ENCODE measurements around the gene ADRA2C. TPM values are rescaled to one million over a fixed set of nuclear protein-coding genes. Genes with fewer than 3 reads are reported as not detected.

Gene ADRA2C
- total and polyA plus RNA-seq, 2 of the 13 experiments (the other 11 are each of a cell fraction or from before 2014, with no cell fraction given), result 15.4 to 69.7 TPM

GRCh38 chr4:3812211-3812934, 46.2 kb downstream of the ADRA2C start (continued):
- peak; percentile 82 for TF ChIP-seq SP5 (CRISPR knock-in tag; IDR thresholded peaks at IDR 0.05; ENCODE audit: borderline replicate concordance, low read depth)
- TF ChIP-seq, protein P1, sequence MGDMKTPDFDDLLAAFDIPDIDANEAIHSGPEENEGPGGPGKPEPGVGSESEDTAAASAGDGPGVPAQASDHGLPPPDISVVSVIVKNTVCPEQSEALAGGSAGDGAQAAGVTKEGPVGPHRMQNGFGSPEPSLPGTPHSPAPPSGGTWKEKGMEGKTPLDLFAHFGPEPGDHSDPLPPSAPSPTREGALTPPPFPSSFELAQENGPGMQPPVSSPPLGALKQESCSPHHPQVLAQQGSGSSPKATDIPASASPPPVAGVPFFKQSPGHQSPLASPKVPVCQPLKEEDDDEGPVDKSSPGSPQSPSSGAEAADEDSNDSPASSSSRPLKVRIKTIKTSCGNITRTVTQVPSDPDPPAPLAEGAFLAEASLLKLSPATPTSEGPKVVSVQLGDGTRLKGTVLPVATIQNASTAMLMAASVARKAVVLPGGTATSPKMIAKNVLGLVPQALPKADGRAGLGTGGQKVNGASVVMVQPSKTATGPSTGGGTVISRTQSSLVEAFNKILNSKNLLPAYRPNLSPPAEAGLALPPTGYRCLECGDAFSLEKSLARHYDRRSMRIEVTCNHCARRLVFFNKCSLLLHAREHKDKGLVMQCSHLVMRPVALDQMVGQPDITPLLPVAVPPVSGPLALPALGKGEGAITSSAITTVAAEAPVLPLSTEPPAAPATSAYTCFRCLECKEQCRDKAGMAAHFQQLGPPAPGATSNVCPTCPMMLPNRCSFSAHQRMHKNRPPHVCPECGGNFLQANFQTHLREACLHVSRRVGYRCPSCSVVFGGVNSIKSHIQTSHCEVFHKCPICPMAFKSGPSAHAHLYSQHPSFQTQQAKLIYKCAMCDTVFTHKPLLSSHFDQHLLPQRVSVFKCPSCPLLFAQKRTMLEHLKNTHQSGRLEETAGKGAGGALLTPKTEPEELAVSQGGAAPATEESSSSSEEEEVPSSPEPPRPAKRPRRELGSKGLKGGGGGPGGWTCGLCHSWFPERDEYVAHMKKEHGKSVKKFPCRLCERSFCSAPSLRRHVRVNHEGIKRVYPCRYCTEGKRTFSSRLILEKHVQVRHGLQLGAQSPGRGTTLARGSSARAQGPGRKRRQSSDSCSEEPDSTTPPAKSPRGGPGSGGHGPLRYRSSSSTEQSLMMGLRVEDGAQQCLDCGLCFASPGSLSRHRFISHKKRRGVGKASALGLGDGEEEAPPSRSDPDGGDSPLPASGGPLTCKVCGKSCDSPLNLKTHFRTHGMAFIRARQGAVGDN (CRISPR knock-in tag; IDR thresholded peaks at IDR 0.05), result peak; percentile 73
- no peak for TF ChIP-seq ZNF792 (CRISPR knock-in tag; IDR thresholded peaks at IDR 0.05)
- TF ChIP-seq ZBTB38 (CRISPR knock-in tag; IDR thresholded peaks at IDR 0.05), result 0 out of 2 replicates have a peak, but pooled peaks have one; percentile 15
- TF ChIP-seq TERF1 (CRISPR knock-in tag; IDR thresholded peaks at IDR 0.05), result no peak
- TF ChIP-seq NR2C2 (CRISPR knock-in tag; IDR thresholded peaks at IDR 0.05; ENCODE audit: borderline replicate concordance), result peak; percentile 69
- peak; percentile 6 for TF ChIP-seq TEAD3 (CRISPR knock-in tag; optimal IDR thresholded peaks at IDR 0.05; ENCODE audit: borderline replicate concordance)
- peak; percentile 34; the same call in 1 of the 2 replicates for TF ChIP-seq HNF4A (CRISPR knock-in tag; IDR thresholded peaks at IDR 0.05)
- 0 out of 2 replicates have a peak, but pooled peaks have one; percentile 20 for TF ChIP-seq NCOA2 (CRISPR knock-in tag; IDR thresholded peaks at IDR 0.05)
- TF ChIP-seq CEBPB (IDR thresholded peaks at IDR 0.05; ENCODE audit: borderline replicate concordance, low read depth, low read length), result peak; percentile 75; the same call in 1 of the 2 replicates
- peak; percentile 59; the same call in 1 of the 2 replicates for TF ChIP-seq SOX5 (CRISPR knock-in tag; IDR thresholded peaks at IDR 0.05; ENCODE audit: borderline replicate concordance)
- peak; percentile 57; the same call in 1 of the 2 replicates for TF ChIP-seq SAP130 (CRISPR knock-in tag; IDR thresholded peaks at IDR 0.05; ENCODE audit: low read depth)
- TF ChIP-seq, protein P2, sequence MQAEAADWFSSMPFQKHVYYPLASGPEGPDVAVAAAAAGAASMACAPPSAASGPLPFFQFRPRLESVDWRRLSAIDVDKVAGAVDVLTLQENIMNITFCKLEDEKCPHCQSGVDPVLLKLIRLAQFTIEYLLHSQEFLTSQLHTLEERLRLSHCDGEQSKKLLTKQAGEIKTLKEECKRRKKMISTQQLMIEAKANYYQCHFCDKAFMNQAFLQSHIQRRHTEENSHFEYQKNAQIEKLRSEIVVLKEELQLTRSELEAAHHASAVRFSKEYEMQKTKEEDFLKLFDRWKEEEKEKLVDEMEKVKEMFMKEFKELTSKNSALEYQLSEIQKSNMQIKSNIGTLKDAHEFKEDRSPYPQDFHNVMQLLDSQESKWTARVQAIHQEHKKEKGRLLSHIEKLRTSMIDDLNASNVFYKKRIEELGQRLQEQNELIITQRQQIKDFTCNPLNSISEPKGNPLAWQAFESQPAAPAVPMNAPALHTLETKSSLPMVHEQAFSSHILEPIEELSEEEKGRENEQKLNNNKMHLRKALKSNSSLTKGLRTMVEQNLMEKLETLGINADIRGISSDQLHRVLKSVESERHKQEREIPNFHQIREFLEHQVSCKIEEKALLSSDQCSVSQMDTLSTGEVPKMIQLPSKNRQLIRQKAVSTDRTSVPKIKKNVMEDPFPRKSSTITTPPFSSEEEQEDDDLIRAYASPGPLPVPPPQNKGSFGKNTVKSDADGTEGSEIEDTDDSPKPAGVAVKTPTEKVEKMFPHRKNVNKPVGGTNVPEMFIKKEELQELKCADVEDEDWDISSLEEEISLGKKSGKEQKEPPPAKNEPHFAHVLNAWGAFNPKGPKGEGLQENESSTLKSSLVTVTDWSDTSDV (CRISPR knock-in tag; IDR thresholded peaks at IDR 0.05), result 0 out of 2 replicates have a peak, but pooled peaks have one; percentile 29
- peak; percentile 60 for TF ChIP-seq FOSL2 (CRISPR knock-in tag; IDR thresholded peaks at IDR 0.05)
- TF ChIP-seq ZFY (CRISPR knock-in tag; IDR thresholded peaks at IDR 0.05), result 0 out of 2 replicates have a peak, but pooled peaks have one; percentile 19
- TF ChIP-seq NR2F6 (IDR thresholded peaks at IDR 0.05), result peak; percentile 34; the same call in 1 of the 2 replicates
- TF ChIP-seq NR2F6 (CRISPR knock-in tag; IDR thresholded peaks at IDR 0.05), result peak; percentile 68
- peak in 1 of 2 experiments; percentile 50; a peak in 2 of 4 replicates for TF ChIP-seq NR2F1 (CRISPR knock-in tag; IDR thresholded peaks at IDR 0.05)
- no peak for TF ChIP-seq PITX1 (CRISPR knock-in tag; IDR thresholded peaks at IDR 0.05)
- TF ChIP-seq KDM2A (CRISPR knock-in tag; IDR thresholded peaks at IDR 0.05; ENCODE audit: borderline replicate concordance, low read depth), result peak; percentile 23; the same call in 1 of the 2 replicates

Measured in HepG2 (cell line).